ENCODE results near the gene IL15.

IL15 gene

GRCh38 chr4:141757287-141757686 lies 120.9 kb downstream of the IL15 start:
- no peak overlapping the region for H3K4me3 Mint-ChIP-seq
- no peaks in the 10 kb centered on the region for H3K36me3 Mint-ChIP-seq (ENCODE audit: low read depth)
- no peaks in the 10 kb centered on the region for H3K4me1 Mint-ChIP-seq (ENCODE audit: low read depth)
- H3K9me3 Mint-ChIP-seq, result no peaks in the 10 kb centered on the region
- H3K27me3 Mint-ChIP-seq, result no peaks in the 10 kb centered on the region
- H3K27ac Mint-ChIP-seq, result no peak overlapping the region

- H3K27ac Mint-ChIP-seq, result no peak overlapping the region
- H3K4me1 Mint-ChIP-seq (ENCODE audit: low read depth), result no peaks in the 10 kb centered on the region
- H3K36me3 Mint-ChIP-seq (ENCODE audit: low read depth), result no peaks in the 10 kb centered on the region
These were observed 123.5 kb downstream of the IL15 start for GRCh38 chr4:141759796-141760425.

GRCh38 chr4:141761926-141762325 lies 125.5 kb downstream of the IL15 start:
- Mint-ChIP-seq H3K9me3 (peaks cover 7% of the 10 kb centered on the region), H3K36me3 (ENCODE audit: low read depth) (no peaks in the 10 kb centered on the region), H3K4me3 (no peak overlapping the region), H3K4me1 (ENCODE audit: low read depth) (no peaks in the 10 kb centered on the region), H3K27me3 (no peaks in the 10 kb centered on the region), H3K27ac (no peak overlapping the region)

More at GRCh38 chr4:141759796-141760425, 123.5 kb downstream of the IL15 start:
- no peak overlapping the region for H3K4me3 Mint-ChIP-seq
- no peaks in the 10 kb centered on the region for H3K27me3 Mint-ChIP-seq
- peaks cover under 1% of the 10 kb centered on the region for H3K9me3 Mint-ChIP-seq

GRCh38 chr4:141763374-141763773 lies 127.0 kb downstream of the IL15 start:
- H3K36me3 Mint-ChIP-seq (ENCODE audit: low read depth), result no peaks in the 10 kb centered on the region
- H3K9me3 Mint-ChIP-seq, result peaks cover 7% of the 10 kb centered on the region
- no peak overlapping the region for H3K27ac Mint-ChIP-seq
- no peaks in the 10 kb centered on the region for H3K4me1 Mint-ChIP-seq (ENCODE audit: low read depth)
- H3K27me3 Mint-ChIP-seq, result no peaks in the 10 kb centered on the region
- no peak overlapping the region for H3K4me3 Mint-ChIP-seq

- Mint-ChIP-seq H3K4me1 (ENCODE audit: low read depth) (peaks cover 11% of the 10 kb centered on the region), H3K4me3 (no peak overlapping the region)
These were observed 132.6 kb downstream of the IL15 start for GRCh38 chr4:141768954-141769353.

GRCh38 chr4:141771889-141772830 lies 135.8 kb downstream of the IL15 start:
- H3K27ac Mint-ChIP-seq, result no peak overlapping the region

More at GRCh38 chr4:141768954-141769353, 132.6 kb downstream of the IL15 start:
- no peak overlapping the region for H3K27ac Mint-ChIP-seq
- peaks cover 7% of the 10 kb centered on the region for H3K9me3 Mint-ChIP-seq
- H3K36me3 Mint-ChIP-seq (ENCODE audit: low read depth), result no peaks in the 10 kb centered on the region
- H3K27me3 Mint-ChIP-seq, result no peaks in the 10 kb centered on the region

GRCh38 chr4:141772838-141773237 lies 136.5 kb downstream of the IL15 start:
- peaks cover 11% of the 10 kb centered on the region for H3K4me1 Mint-ChIP-seq (ENCODE audit: low read depth)
- no peaks in the 10 kb centered on the region for H3K9me3 Mint-ChIP-seq
- H3K36me3 Mint-ChIP-seq (ENCODE audit: low read depth), result no peaks in the 10 kb centered on the region
- H3K27ac Mint-ChIP-seq, result no peak overlapping the region
- no peak overlapping the region for H3K4me3 Mint-ChIP-seq
- peaks cover 4% of the 10 kb centered on the region for H3K27me3 Mint-ChIP-seq

More at GRCh38 chr4:141771889-141772830, 135.8 kb downstream of the IL15 start:
- Mint-ChIP-seq H3K27me3 (peaks cover 4% of the 10 kb centered on the region), H3K4me3 (no peak overlapping the region), H3K9me3 (no peaks in the 10 kb centered on the region), H3K36me3 (ENCODE audit: low read depth) (no peaks in the 10 kb centered on the region), H3K4me1 (ENCODE audit: low read depth) (peaks cover 11% of the 10 kb centered on the region)

GRCh38 chr4:141782205-141782604 lies 145.8 kb downstream of the IL15 start:
- no peak overlapping the region for H3K27ac Mint-ChIP-seq
- no peaks in the 10 kb centered on the region for H3K36me3 Mint-ChIP-seq (ENCODE audit: low read depth)
- H3K4me3 Mint-ChIP-seq, result no peak overlapping the region
- no peaks in the 10 kb centered on the region for H3K9me3 Mint-ChIP-seq
- no peaks in the 10 kb centered on the region for H3K27me3 Mint-ChIP-seq
- H3K4me1 Mint-ChIP-seq (ENCODE audit: low read depth), result no peaks in the 10 kb centered on the region
